ENCODE data around the gene OSBPL10.

The OSBPL10 gene

DNA sequence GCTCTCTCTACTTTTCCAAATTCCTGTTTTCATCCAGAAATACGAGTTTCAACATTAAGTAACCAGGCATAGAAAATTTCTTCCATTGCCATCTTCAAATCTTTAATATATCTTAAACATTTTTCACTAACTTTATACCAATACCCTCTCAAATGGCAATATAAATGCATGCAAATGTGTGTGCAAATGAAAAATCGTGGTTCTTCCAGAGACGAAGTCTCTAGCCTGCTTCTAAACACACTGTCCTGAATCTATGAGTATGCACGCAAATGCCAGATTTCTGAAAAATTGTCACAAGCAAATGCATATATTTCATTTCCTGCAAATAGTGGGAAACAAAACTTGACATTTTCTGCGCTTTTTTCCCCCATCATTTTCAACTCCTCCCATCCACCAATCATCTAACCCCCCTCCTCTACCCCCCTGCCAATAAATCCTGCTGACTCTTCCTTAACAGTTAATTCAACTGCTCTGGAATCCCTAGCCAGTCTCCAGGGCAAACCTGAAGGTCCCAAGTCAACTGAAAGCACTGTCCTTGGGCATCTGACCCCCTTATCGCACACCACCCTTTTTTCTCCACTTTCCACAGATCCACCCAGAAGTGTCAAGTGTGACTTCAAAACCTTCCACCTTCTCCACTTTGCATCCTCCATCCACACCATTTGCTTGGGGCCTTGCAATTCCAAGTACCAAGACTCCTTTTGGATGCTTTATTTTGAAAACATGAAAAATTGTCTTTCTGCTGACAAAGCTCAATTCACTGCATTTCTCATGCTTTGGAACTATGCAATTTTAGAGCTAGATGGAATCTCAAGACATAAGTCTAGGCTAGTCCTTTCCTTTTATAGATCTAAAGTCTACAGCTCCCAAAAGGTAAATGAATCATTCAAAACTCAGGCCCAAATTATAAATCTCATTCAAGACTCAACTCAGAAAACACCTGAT is 144.7 kb downstream of the OSBPL10 start:
- H3K4me3 ChIP-seq (ENCODE audit: low read depth, low read length) = no peak overlapping the region
- no peak for TF ChIP-seq CTCF (IDR thresholded peaks at IDR 0.05; ENCODE audit: low read depth, low read length)

GRCh38 chr3:31833391-31834190 is 147.5 kb downstream of the OSBPL10 start:
- TF ChIP-seq CTCF (IDR thresholded peaks at IDR 0.05; ENCODE audit: low read depth, low read length) = no peak
- no peak overlapping the region for H3K4me3 ChIP-seq (ENCODE audit: low read depth, low read length)

DNA sequence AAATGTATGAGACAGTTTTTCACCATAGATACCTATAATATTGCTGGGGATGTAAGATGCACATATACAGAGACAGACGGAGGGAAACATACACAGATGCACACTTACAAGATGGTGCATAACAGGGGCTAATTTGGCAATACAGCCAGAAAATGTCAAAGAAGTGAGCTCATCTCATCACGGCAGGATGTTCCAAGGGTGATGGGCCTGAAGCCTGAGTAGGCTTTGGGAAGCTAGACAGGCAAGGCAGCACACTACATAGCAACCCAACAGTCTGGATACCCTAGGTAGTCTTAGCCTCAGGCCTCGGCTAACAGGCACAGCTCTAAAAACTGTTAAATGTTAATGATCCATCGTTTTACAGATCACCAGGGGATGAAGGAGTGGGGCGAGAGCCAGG is 148.5 kb downstream of the OSBPL10 start:
- TF ChIP-seq CTCF (IDR thresholded peaks at IDR 0.05; ENCODE audit: low read depth, low read length) = no peak
- no peak overlapping the region for H3K4me3 ChIP-seq (ENCODE audit: low read depth, low read length)

GRCh38 chr3:31831591-31831990 is 149.5 kb downstream of the OSBPL10 start:
- TF ChIP-seq CTCF (IDR thresholded peaks at IDR 0.05; ENCODE audit: low read depth, low read length) = no peak
- no peak overlapping the region for H3K4me3 ChIP-seq (ENCODE audit: low read depth, low read length)

DNA sequence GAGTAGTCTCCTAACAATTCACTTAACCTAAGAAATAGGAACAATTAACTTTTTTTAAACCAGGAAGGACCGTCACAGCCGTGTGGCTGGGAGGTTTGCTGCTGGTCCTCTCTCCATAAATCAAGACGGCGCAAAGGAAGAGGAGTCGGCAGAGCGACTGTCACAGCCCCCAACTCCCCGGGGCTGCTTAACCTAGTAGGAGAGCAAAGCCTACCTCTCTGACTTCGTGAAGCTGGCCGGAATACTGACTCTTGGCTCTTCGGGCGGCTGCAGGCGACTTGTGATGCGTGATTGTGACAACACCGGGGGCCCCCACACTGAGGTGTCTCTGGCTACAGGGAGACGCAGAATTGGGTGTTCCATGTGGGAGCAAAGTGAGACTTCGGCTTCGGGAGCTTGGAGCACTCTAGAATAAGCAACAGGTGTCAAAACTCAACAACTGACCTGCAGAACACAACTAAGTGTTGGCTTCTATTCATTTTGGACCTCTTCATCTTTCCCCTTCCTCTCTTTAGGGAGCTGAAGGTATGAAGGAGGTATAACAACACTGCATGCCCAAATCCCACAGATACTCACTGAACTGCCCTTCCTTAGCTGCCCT is 151.1 kb downstream of the OSBPL10 start:
- no peak for TF ChIP-seq CTCF (IDR thresholded peaks at IDR 0.05; ENCODE audit: low read depth, low read length)
- no peak overlapping the region for H3K4me3 ChIP-seq (ENCODE audit: low read depth, low read length)

GRCh38 chr3:31829010-31829409 is 152.1 kb downstream of the OSBPL10 start:
- no peak for TF ChIP-seq CTCF (IDR thresholded peaks at IDR 0.05; ENCODE audit: low read depth, low read length)
- no peak overlapping the region for H3K4me3 ChIP-seq (ENCODE audit: low read depth, low read length)
